GM23338 (cell line): ENCODE measurements around the gene VANGL1.

Experiments used
- CREB1 ChIP-seq: fragments of 250-450 bp; sonication (Bioruptor Pico); IDR thresholded peaks from 2 replicates; pipeline ENCODE4 v1.5.0; 2020; ENCODE audit warnings: low read depth, mild to moderate bottlenecking, moderate library complexity
- EZH2phosphoT487 ChIP-seq: fragments of 200-600 bp; sonication (generic); IDR thresholded peaks from one replicate; pipeline ENCODE4 v1.8.1; 2018; ENCODE audit warnings: antibody characterized with exemption; ENCODE audit not compliant: unreplicated experiment
- JUNB ChIP-seq: IDR thresholded peaks from one replicate; pipeline ENCODE4 v1.6.1; 2016; ENCODE audit warnings: antibody characterized with exemption; ENCODE audit not compliant: unreplicated experiment
- POLR2AphosphoS5 ChIP-seq: IDR thresholded peaks from 2 replicates; pipeline ENCODE4 v1.6.1; 2016; ENCODE audit warnings: antibody characterized with exemption, low read depth
- TF ChIP-seq, protein P1 (sequence below), 2 experiments: fragments of 200-600 bp in 1 of 2; sonication (generic) in 1 of 2; conservative IDR thresholded peaks; 2 replicates each; pipeline versions ENCODE4 v1.5.1 to v1.6.1; 2016 to 2017; ENCODE audit warnings: antibody characterized with exemption in 2 of 2, low read depth in 2 of 2, mild to moderate bottlenecking in 2 of 2, moderate library complexity in 1 of 2
- TF ChIP-seq, protein P2 (sequence below): fragments of 250-450 bp; sonication (Bioruptor Pico); IDR thresholded peaks from 2 replicates; pipeline ENCODE4 v1.5.0; 2020; ENCODE audit warnings: mild to moderate bottlenecking, moderate library complexity

DNA sequence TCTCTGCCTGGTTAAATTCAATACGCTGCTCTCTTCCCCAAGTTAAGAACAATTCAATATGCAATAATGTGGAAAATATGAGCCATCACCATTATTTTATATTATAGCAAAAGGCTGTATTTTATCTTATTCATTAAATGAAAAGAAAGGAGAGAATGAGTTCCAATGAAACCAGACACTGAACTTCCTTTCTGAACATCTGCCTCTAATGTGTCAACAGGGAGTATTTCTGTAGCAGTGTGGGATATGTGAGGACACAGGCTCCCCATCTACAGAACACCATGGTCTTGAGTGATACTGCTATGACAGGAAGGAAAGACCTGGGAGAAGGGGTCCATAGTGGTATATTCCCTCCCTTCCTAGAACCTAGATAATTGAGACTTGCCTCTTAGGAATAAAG, 80.5 kb downstream of the VANGL1 start:
- TF ChIP-seq, protein P1, sequence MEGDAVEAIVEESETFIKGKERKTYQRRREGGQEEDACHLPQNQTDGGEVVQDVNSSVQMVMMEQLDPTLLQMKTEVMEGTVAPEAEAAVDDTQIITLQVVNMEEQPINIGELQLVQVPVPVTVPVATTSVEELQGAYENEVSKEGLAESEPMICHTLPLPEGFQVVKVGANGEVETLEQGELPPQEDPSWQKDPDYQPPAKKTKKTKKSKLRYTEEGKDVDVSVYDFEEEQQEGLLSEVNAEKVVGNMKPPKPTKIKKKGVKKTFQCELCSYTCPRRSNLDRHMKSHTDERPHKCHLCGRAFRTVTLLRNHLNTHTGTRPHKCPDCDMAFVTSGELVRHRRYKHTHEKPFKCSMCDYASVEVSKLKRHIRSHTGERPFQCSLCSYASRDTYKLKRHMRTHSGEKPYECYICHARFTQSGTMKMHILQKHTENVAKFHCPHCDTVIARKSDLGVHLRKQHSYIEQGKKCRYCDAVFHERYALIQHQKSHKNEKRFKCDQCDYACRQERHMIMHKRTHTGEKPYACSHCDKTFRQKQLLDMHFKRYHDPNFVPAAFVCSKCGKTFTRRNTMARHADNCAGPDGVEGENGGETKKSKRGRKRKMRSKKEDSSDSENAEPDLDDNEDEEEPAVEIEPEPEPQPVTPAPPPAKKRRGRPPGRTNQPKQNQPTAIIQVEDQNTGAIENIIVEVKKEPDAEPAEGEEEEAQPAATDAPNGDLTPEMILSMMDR (conservative IDR thresholded peaks at IDR 0.05; ENCODE audit: low read depth in 2 of 2): no peak
- TF ChIP-seq POLR2AphosphoS5: no peak
- TF ChIP-seq CREB1: no peak
- no peak for TF ChIP-seq JUNB
- TF ChIP-seq, protein P2, sequence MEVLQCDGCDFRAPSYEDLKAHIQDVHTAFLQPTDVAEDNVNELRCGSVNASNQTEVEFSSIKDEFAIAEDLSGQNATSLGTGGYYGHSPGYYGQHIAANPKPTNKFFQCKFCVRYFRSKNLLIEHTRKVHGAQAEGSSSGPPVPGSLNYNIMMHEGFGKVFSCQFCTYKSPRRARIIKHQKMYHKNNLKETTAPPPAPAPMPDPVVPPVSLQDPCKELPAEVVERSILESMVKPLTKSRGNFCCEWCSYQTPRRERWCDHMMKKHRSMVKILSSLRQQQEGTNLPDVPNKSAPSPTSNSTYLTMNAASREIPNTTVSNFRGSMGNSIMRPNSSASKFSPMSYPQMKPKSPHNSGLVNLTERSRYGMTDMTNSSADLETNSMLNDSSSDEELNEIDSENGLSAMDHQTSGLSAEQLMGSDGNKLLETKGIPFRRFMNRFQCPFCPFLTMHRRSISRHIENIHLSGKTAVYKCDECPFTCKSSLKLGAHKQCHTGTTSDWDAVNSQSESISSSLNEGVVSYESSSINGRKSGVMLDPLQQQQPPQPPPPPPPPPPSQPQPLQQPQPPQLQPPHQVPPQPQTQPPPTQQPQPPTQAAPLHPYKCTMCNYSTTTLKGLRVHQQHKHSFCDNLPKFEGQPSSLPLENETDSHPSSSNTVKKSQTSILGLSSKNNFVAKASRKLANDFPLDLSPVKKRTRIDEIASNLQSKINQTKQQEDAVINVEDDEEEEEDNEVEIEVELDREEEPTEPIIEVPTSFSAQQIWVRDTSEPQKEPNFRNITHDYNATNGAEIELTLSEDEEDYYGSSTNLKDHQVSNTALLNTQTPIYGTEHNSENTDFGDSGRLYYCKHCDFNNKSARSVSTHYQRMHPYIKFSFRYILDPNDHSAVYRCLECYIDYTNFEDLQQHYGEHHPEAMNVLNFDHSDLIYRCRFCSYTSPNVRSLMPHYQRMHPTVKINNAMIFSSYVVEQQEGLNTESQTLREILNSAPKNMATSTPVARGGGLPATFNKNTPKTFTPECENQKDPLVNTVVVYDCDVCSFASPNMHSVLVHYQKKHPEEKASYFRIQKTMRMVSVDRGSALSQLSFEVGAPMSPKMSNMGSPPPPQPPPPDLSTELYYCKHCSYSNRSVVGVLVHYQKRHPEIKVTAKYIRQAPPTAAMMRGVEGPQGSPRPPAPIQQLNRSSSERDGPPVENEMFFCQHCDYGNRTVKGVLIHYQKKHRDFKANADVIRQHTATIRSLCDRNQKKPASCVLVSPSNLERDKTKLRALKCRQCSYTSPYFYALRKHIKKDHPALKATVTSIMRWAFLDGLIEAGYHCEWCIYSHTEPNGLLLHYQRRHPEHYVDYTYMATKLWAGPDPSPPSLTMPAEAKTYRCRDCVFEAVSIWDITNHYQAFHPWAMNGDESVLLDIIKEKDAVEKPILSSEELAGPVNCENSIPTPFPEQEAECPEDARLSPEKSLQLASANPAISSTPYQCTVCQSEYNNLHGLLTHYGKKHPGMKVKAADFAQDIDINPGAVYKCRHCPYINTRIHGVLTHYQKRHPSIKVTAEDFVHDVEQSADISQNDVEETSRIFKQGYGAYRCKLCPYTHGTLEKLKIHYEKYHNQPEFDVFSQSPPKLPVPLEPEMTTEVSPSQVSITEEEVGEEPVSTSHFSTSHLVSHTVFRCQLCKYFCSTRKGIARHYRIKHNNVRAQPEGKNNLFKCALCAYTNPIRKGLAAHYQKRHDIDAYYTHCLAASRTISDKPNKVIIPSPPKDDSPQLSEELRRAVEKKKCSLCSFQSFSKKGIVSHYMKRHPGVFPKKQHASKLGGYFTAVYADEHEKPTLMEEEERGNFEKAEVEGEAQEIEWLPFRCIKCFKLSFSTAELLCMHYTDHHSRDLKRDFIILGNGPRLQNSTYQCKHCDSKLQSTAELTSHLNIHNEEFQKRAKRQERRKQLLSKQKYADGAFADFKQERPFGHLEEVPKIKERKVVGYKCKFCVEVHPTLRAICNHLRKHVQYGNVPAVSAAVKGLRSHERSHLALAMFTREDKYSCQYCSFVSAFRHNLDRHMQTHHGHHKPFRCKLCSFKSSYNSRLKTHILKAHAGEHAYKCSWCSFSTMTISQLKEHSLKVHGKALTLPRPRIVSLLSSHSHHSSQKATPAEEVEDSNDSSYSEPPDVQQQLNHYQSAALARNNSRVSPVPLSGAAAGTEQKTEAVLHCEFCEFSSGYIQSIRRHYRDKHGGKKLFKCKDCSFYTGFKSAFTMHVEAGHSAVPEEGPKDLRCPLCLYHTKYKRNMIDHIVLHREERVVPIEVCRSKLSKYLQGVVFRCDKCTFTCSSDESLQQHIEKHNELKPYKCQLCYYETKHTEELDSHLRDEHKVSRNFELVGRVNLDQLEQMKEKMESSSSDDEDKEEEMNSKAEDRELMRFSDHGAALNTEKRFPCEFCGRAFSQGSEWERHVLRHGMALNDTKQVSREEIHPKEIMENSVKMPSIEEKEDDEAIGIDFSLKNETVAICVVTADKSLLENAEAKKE (CRISPR knock-in tag): no peak
- TF ChIP-seq EZH2phosphoT487: no peak
